HL-60/S4 treated with retinoic acid at 250 ng/mL for 4 days and 3 days (cell line): ENCODE results near the gene MACF1.

Source experiments
- in situ Hi-C: fragments of 300-500 bp; cut with MboI; formaldehyde crosslinking; loops from 2 replicates; pipeline ENCODE4 v1.7.0; 2022; ENCODE audit warnings: low sequenced_read_pairs

The MACF1 gene

GRCh38 chr1:39408641-39409054, 204.2 kb downstream of the MACF1 start:
- in situ Hi-C loops = no loop called here

- in situ Hi-C loops = no loop called here
Measured at GRCh38 chr1:39409055-39409816, 204.7 kb downstream of the MACF1 start.

- in situ Hi-C loops = no loop called here
Measured at GRCh38 chr1:39410915-39411436, 206.5 kb downstream of the MACF1 start.

- in situ Hi-C loops = no loop called here
Measured at GRCh38 chr1:39411526-39412478, 207.3 kb downstream of the MACF1 start.

- in situ Hi-C loops = no loop called here
Measured at GRCh38 chr1:39412892-39413291, 208.4 kb downstream of the MACF1 start.

GRCh38 chr1:39413902-39414528, 209.5 kb downstream of the MACF1 start:
- in situ Hi-C loops = no loop called here

- in situ Hi-C loops = no loop called here
Measured at GRCh38 chr1:39415553-39415952, 211.1 kb downstream of the MACF1 start.

GRCh38 chr1:39416609-39417008, 212.1 kb downstream of the MACF1 start:
- in situ Hi-C loops = no loop called here

- in situ Hi-C loops = no loop called here
Measured at GRCh38 chr1:39418236-39418635, 213.7 kb downstream of the MACF1 start.

- in situ Hi-C loops = no loop called here
Measured at GRCh38 chr1:39420493-39420892, 216.0 kb downstream of the MACF1 start.

- in situ Hi-C loops = no loop called here
Measured at GRCh38 chr1:39422614-39423013, 218.1 kb downstream of the MACF1 start.

GRCh38 chr1:39425151-39425550, 220.7 kb downstream of the MACF1 start:
- in situ Hi-C loops = no loop called here

GRCh38 chr1:39425634-39426033, 221.1 kb downstream of the MACF1 start:
- in situ Hi-C loops = no loop called here

- in situ Hi-C loops = no loop called here
Measured at GRCh38 chr1:39426346-39426745, 221.9 kb downstream of the MACF1 start.

GRCh38 chr1:39427374-39427773, 222.9 kb downstream of the MACF1 start:
- in situ Hi-C loops = no loop called here

- in situ Hi-C loops = no loop called here
Measured at GRCh38 chr1:39427912-39428311, 223.4 kb downstream of the MACF1 start.

GRCh38 chr1:39431927-39432326, 227.4 kb downstream of the MACF1 start:
- in situ Hi-C loops = no loop called here

- in situ Hi-C loops = no loop called here
Measured at GRCh38 chr1:39434797-39435395, 230.4 kb downstream of the MACF1 start.

- in situ Hi-C loops = no loop called here
Measured at GRCh38 chr1:39435597-39435996, 231.1 kb downstream of the MACF1 start.

GRCh38 chr1:39436842-39437241, 232.3 kb downstream of the MACF1 start:
- in situ Hi-C loops = no loop called here

- in situ Hi-C loops = no loop called here
Measured at GRCh38 chr1:39438042-39438441, 233.5 kb downstream of the MACF1 start.
